ENCODE measurements around the gene ITLN1.
A peak's percentile ranks its signal among the peaks of the same experiment; 100 is the strongest.

Gene ITLN1

DNA sequence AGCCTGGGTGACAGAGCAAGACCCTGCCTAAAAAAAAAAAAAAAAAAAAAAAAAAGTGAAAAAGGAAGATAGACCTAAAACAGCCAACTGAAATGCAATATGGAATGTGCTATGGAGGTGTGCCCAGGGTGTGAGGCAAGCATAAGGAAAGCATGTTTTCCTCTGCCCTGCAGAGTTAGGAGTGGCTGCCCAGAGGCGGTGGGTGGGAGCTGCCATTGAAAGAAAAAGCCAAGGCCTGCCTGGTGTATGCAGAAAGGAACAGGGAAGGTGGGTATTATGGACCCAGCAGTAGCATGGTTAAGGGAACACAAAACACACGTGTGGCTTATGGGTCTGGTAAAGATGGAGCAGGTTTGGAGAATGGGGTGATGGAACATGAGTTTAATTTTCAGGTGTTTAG is 31.2 kb downstream of the ITLN1 start:
- DNase-seq = no peak

DNA sequence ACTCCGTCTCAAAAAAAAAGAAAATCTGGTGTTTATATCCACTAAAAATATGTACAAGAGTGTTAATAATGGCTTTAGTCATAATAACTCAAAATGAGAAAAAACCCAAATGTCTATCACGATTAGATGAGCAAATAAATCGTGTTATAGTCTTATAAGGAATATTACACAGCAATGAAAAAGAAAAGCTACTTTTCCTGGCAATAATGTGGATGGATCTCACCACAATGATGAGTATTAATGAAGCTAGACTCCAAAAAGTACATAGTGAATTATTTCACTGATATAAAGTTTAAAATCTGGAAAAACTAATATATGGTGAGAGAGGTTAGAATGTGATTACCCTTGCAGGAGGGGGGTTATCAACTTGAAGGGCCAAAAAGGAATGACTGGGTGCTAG is 32.0 kb downstream of the ITLN1 start:
- DNase-seq = no peak

DNA sequence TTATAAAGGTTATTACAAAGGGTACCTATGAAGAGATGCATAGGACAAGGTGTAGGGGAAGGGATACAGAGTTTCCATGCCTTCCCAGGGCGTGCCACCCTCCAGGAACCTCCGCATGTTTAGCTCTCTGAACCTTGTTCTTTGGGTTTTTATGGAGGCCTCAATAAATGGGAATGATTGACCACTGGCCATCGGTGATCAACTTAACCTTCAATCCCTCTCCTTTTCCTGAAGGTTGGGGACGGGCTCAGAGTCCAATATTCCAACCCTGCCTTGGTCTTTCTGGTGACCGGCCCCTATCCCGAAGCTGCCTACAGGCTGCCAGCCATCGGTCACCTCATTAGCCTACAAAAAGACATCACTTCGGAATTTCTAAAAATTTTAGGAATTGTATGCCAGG is 34.0 kb downstream of the ITLN1 start:
- no peak for DNase-seq

DNA sequence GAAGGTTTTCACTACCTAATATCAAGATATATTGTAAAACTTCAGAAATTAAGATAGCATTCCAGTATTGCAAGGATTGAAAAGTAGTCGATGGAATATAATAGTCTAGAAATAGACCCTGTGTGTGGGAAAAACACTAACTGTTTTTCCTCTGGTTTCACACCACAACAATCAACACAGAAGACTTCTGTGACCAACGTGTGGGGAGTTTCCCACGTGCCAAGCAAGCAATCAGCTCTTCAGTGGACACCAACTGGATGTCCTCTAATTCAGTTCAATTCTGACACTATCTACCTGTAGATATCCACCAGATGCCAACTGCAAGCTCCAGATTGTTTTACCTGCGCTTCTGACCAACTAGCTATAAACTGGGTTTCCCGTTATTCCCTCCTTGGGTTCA is 34.4 kb downstream of the ITLN1 start:
- DNase-seq = no peak

DNA sequence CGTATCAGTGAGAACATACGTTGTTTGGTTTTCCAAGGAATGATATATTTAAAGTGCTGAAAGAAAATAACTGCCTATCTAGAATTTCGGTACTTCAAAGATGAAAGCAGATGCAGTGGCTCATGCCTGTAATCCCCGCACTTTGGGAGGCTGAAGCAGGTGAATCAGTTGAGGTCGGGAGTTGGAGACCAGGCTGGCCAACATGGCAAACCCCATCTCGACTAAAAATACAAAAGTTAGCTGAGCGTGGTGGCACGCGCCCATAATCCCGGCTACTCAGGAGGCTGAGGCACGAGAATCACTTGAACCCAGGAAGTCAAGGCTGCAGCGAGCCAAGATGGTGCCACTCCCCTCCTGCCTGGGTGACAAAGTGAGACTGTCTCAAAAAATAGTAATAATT is 38.7 kb downstream of the ITLN1 start:
- DNase-seq = no peak

DNA sequence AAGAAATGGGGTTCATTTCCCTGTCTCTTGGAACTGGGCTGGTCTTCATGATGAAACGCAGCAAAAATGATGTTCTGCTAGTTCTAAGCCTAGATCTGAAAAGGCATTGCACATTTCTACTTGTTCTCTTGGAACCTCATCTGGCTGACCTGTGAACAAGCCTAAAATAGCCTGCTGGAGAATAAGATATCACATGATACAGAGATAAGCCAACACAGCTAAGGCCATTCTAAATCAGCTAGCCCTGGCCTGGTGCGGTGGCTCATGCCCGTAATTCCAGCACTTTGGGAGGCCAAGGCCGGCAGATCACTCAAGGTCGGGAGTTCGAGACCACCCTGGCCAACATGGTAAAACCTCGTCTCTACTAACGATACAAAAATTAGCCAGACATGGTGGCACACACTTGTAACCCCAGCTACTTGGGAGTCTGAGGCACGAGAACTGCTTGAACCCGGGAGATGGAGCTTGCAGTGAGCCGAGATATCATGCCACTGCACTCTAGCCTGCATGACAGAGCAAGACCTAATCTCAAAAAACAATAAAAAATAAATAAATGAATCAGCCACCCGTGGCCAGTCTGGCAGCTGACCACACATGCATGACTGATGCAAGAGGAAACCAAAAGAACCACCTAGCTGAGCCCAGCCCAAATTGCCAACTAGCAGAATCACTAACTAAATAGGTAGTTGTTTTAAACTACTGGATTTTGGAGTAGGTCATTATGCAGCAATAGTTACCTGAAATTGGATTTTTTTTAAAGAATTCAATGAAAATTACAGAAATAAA is 40.3 kb downstream of the ITLN1 start:
- no peak for DNase-seq

DNA sequence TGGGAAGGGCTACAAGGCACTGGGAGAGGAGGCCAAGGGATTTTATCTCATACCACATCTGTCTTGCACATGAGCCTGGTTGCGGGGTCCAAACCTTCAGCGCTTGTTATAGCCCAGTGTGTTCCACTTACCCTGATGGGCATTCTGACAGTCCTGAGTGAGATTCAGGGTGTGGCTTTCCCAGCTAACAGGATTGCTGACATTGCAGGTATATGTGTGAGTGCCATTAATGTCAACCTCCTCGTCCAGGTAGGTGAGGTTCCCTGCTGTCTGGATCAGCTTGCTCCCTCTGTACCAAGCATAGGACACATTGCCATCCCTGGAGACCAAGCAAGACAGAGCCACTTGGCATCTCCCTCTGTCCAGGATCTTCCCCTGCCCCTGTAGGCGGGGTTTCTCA is 43.9 kb downstream of the ITLN1 start:
- DNase-seq = no peak

DNA sequence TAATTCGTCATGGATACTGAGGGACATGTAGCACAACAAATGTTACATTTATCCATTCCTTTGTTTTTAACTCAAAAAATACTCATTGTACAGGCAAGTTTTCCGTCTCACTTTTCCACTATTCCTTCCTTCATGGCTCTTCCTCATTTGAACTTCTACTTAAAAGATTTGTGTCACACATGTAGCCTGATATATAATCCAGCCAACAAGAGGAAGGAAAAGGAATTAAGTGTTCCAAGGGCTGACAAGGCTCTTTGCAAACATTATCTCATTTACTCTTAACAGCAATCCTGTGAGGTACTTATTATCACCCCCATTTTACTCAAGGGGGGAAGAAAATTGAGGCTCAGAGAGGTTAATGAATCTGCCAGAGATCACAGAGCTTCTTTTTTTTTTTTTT is 45.2 kb downstream of the ITLN1 start:
- DNase-seq = no peak

DNA sequence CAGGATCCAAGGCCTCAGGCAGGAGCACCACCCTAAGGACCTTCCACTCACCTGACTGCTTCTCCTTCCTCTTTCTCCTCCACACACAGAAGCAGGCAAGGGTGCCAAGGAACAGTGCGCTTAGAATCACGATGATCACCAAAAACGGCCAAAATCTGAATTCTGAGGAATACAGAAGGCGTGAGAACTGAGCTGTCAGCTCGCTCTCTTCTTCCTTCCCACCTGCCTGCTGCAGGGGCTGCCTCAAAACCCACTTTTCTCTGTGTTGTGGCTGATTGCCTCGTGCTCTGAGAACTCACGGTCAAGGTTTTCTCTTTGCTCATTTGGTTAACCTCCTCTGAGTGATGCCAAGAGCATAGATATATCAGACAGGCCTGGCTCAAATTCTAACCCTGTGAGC is 46.1 kb downstream of the ITLN1 start:
- no peak for DNase-seq

DNA sequence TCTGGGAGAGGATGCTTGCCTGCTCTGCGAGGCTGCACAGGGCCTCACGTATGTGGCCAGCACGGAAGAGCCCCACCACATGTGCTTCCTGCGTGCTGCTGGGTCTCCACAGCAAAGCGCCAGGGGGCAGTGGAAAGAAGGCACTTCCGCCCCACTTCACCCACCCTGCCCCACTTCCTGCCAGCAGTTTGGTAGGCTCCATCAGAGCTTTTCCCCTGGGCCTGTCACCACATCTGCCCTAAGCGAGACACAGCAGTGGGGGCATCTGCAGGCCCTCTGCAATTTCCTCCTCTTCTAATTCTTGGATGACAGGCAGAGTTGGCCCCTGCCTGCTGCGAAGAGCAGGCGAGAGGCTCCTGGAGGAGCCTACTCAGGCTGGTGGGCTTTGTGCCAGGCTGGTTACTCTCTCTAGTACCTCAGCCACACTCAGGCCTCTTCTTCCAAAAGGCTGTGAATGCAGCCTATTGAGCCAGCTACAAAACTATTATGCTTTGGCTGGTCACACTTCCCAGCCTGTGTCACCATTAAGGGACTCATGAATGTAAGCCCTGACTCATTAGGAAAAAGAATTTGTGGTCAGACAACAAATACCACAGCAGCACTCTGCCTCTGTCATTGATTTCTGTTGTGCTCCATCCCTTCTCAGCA is 47.3 kb downstream of the ITLN1 start:
- DNase-seq = no peak

DNA sequence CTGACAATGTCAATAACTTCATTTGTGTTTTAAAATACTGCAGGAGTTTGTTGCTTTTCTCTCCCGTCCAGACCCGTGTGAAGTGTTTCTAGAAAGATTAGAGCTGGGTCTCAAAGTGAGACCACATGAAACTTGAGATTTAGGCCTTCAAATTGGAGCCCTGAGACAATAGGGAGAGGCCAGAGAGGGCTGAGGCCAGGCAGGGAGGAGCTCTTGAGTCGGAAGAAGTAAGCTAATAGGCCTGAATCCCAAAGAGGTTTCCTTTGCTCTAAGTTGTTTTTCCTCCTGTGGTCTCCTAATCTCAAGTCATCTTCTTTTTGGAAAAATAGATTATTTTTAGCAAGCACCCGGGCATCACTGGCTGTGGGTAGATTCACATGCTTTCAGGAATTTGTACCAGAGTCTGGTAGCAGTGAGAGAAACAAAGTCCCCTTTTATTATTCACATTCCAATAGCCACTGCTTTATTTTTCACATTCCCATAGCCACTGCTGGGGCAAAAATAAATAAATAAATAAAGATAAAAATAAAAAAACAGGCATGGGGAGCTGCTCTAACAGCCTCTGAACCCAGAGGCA is 47.9 kb downstream of the ITLN1 start:
- DNase-seq = no peak

DNA sequence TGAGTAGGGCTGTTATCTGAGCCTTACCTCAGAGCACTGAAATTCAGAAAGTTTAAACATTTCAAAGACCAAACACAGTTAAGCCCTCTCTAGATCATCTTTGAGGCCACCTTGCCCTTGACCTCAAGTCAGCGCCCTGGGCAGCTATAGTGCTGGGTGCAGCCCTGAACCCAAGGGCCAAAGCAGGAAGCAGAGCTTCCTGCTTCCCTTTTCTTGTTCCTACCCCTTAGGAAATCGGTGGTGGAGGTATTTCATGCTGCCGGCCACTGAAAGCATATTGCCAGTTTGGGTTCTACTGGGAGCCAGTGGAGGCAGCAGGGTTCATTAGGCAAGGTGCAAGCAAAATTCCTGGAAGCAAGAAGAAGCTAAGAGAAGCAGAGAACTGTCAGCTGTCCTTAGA is 48.4 kb downstream of the ITLN1 start:
- DNase-seq = no peak

DNA sequence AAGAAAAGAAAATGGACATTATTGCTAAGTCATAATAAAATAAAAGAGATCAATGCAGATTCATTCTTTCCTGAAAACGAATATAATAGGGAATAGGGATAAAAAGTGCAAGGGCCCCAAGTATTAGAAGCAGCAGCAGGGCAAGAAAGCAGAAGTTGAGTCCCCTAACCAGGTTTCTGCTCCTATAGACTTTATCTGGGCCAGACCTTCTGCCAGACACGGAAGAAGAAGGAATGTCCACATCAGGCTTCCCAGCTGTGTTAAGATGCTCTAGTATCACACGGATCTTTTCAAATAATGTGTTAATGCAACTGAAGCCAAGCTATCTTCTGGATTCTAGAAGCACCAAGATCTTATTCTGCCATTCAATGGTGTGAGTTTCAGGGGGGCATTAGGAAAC is 49.2 kb downstream of the ITLN1 start:
- DNase-seq = no peak

DNA sequence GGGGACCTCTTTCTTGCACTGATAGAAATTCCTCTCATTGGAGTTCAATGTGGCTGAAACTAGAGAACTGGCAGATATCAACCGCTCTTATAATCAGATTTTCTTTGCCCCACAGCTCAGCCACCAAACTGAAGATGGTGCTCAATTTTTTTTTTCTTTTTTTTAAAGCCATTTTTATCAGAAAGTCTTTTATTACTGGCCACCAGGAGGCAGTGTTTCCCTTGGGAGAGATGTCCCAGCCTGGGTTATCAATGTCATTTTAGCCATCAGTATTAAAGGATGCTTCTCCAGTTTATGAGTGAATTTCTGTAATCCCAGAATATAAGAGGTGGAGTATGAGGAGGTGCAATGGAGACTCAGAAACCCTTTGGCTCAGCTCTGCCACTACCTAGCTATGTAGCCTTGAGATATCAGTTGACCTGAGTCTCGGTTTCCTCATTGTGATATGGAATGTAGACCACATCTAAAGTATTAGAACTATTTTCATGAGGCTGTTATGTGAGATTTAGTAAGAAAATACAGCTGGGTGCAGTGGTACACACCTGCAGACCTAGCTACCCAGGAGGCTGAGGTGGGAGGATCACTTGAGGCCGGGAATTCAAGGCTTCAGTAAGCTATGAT is 49.9 kb downstream of the ITLN1 start:
- peak; percentile 35 for DNase-seq

DNA sequence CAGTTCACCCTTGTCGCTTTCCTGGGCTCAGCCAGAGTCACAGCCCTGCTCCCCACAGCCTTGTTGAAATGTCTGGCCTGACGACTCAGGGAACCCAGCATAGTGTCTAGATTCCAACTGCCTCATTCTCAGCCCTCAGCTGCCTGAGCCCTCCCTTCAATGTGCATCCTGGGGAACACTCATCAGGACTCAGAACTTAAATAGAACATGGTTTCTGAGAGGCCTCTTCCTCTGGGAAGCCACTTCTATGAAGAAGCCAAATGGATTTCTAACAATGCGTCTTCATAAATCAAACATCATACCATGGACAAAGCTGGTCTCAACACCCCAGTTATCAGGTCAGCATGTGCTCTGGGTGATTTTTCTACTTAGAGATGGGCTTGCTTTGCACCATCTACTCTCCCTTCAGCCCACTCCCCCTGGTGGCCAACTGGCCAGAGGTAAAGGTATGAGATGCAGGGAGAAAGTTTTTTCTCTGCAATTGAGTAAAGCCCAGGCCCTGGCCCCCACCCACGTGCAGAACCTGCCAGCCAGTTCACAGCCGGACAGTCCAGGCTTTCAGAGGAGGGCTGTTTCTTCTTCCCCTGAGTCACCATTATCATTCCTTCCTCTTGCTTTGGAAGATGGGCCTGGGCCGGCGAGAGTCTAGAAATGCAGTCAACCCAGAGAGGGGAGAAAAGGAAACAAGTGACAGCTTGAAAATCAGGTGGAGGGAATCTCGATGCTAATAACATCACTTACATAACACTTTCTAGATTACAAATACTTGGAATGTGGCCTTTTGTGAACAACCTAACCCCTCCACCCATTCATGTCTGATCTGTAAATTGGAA is 54.4 kb downstream of the ITLN1 start:
- peak; percentile 32 for DNase-seq

DNA sequence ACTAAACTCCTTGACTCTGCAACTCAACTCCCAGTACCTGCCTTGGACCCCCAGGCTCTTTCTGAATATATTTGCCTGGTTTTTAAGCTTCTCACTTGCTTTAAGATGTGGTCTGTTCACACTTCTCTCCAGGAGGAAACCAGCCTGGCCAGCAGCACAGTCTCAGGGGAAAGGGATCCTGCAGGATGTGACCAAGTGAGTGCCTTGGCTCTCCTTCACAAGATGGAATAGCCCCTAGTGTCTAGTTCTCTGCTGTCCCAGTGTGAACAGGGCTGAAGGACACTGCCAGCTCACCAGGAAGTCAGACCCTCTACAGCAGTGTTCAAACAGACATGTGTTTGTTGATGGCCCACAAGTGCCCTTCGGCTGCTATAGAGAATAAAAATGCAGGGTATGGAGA is 55.2 kb downstream of the ITLN1 start:
- DNase-seq = peak; percentile 31

DNA sequence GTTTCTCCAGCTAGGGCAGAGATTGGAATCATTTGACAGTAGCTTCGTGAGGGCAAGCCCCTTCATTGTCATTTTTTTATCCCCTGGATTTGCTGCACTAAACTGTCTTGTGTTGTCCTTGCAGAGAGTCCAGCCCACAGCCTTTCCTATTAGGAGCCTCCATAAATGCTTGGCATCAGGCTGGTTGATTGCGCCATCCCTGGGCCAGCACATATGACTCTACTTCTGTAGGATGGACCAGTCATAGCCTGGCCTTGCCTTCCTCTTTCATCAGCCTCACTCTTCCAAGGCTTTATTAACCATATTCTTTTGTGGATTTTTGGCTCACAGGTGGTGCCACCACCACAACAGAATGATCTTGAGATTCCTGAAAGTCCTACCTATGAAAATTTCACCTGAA is 57.6 kb downstream of the ITLN1 start:
- DNase-seq = no peak

DNA sequence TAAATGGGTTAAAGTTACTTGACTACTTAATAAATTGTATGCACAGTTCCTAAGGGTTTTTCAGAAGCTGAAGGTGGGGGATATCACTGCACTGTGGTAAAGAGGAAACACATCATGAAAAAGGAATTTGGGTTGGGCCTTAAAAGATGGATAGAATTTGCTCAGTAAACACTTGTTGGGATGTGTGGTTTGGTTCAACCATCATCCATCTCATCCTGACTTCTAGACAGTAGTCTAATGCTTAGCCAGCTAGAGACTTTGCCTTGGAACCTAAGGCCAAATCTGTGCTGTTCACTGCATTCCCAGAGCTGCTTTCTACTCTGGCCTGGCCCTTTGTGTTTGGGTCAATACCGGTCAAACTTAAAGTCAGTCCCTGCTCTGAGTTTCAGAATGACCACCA is 58.4 kb downstream of the ITLN1 start:
- DNase-seq = no peak
